Activated CD8-positive, alpha-beta memory T cell treated with anti-CD3 and anti-CD28 coated beads for 48 hours (primary cell): ENCODE measurements around the gene TBCE.

Source experiments
- DNase-seq, 3 experiments: peaks; one replicate each; pipeline ENCODE4 v3.0.0-alpha.2; 2020; ENCODE audit warnings: low read depth in 2 of 3, low spot score in 2 of 3

TBCE gene

GRCh38 chr1:235409042-235409820 lies 42.0 kb downstream of the TBCE start:
- no peak for DNase-seq

- DNase-seq = no peak
Observed at GRCh38 chr1:235410467-235410866, 43.2 kb downstream of the TBCE start.

- DNase-seq = no peak
Observed at GRCh38 chr1:235411489-235412486, 44.6 kb downstream of the TBCE start.

- DNase-seq = peak in 1 of 3 experiments; percentile 8
Observed at GRCh38 chr1:235415008-235415904, 48.0 kb downstream of the TBCE start.

GRCh38 chr1:235416662-235417049 lies 49.4 kb downstream of the TBCE start:
- no peak for DNase-seq

GRCh38 chr1:235417086-235417697 lies 50.0 kb downstream of the TBCE start:
- peak; percentile 6 to 33 (median 22) for DNase-seq

GRCh38 chr1:235421751-235422150 lies 54.5 kb downstream of the TBCE start:
- no peak for DNase-seq

GRCh38 chr1:235423214-235423652 lies 56.0 kb downstream of the TBCE start:
- DNase-seq = no peak

GRCh38 chr1:235424092-235424491 lies 56.9 kb downstream of the TBCE start:
- DNase-seq = no peak

- no peak for DNase-seq
Observed at GRCh38 chr1:235425357-235425756, 58.1 kb downstream of the TBCE start.

- no peak for DNase-seq
Observed at GRCh38 chr1:235426143-235426542, 58.9 kb downstream of the TBCE start.

GRCh38 chr1:235426680-235427079 lies 59.5 kb downstream of the TBCE start:
- no peak for DNase-seq

GRCh38 chr1:235427447-235427846 lies 60.2 kb downstream of the TBCE start:
- DNase-seq = no peak

GRCh38 chr1:235429143-235429542 lies 61.9 kb downstream of the TBCE start:
- DNase-seq = no peak

GRCh38 chr1:235430991-235431390 lies 63.8 kb downstream of the TBCE start:
- no peak for DNase-seq

GRCh38 chr1:235434001-235434400 lies 66.8 kb downstream of the TBCE start:
- no peak for DNase-seq

- DNase-seq = no peak
Observed at GRCh38 chr1:235441159-235441685, 74.0 kb downstream of the TBCE start.

GRCh38 chr1:235442788-235443429 lies 75.7 kb downstream of the TBCE start:
- no peak for DNase-seq

GRCh38 chr1:235448616-235449015 lies 81.4 kb downstream of the TBCE start:
- no peak for DNase-seq

GRCh38 chr1:235450433-235450832 lies 83.2 kb downstream of the TBCE start:
- DNase-seq = no peak
